H1 (cell line): ENCODE data around the gene YARS2. TPM values are rescaled to one million over a fixed set of nuclear protein-coding genes. Genes with fewer than 3 reads are reported as not detected.
"Not testable (repeated sequence)": the region's sequence is repeated elsewhere in the genome, so short reads cannot be mapped to it uniquely, and the experiment has no call there.

ENCODE experiments used
- CTCF ChIA-PET: fragments of 300-600 bp; sonication (Branson Sonifier 250); formaldehyde crosslinking; loops from one replicate; lab custom pipeline; 2021; ENCODE audit not compliant: partially characterized antibody; lab: Charles Lee
- POLR2A ChIA-PET: fragments of 300-600 bp; sonication (Branson Sonifier 250); formaldehyde crosslinking; loops from one replicate; lab custom pipeline; 2021; ENCODE audit warnings: inconsistent platforms; ENCODE audit not compliant: partially characterized antibody; lab: Charles Lee
- DNase-seq, 2 experiments: peaks; one replicate each; pipeline versions ENCODE4 v3.0.0 to v3.0.0-alpha.2; 2010 to 2022; ENCODE audit warnings: low spot score in 2 of 2, low read depth in 1 of 2, mixed read lengths in 1 of 2
- FAIRE-seq: peaks from 2 replicates; lab custom pipeline; 2011; peaks lifted over from hg19 to GRCh38; lab: Jason Lieb, UNC
- H2AFZ ChIP-seq: 2 replicates; pipeline ENCODE4 v1.8.1; 2012; ENCODE audit warnings: low read length, inconsistent platforms
- H2AK5ac ChIP-seq: 2 replicates; pipeline ENCODE4 v1.6.1; 2013; ENCODE audit warnings: low read depth, low read length
- H2BK120ac ChIP-seq: replicated peaks from 2 replicates; pipeline ENCODE3; 2013; ENCODE audit warnings: low read depth, low read length, inconsistent platforms
- H2BK12ac ChIP-seq: 2 replicates; pipeline ENCODE4 v1.6.1; 2013; ENCODE audit warnings: low read depth, low read length
- H2BK15ac ChIP-seq: 2 replicates; pipeline ENCODE4 v1.6.1; 2013; ENCODE audit warnings: low read length
- H2BK20ac ChIP-seq: 2 replicates; pipeline ENCODE4 v1.6.1; 2013; ENCODE audit warnings: low read length
- H2BK5ac ChIP-seq: 2 replicates; pipeline ENCODE4 v1.6.1; 2013; ENCODE audit warnings: low read depth, low read length
- H3K14ac ChIP-seq: 2 replicates; pipeline ENCODE4 v1.6.1; 2013; ENCODE audit warnings: inconsistent platforms; ENCODE audit not compliant: insufficient read length
- H3K18ac ChIP-seq: 2 replicates; pipeline ENCODE4 v1.6.1; 2013; ENCODE audit warnings: low read length; ENCODE audit errors: extremely low read depth
- H3K23ac ChIP-seq: 2 replicates; pipeline ENCODE4 v1.6.1; 2013; ENCODE audit warnings: inconsistent platforms; ENCODE audit not compliant: insufficient read length
- H3K23me2 ChIP-seq: 2 replicates; pipeline ENCODE4 v1.6.1; 2013; ENCODE audit warnings: low read depth, low read length
- H3K27ac ChIP-seq: 2 replicates; pipeline ENCODE4 v1.6.1; 2011; ENCODE audit warnings: low read depth, low read length, inconsistent platforms
- H3K27me3 ChIP-seq, 4 experiments: replicated peaks in 1 of 4; 1 replicate in 1 of 4; 2 replicates in 3 of 4; pipeline versions ENCODE4 v1.6.1 to v1.8.1; 2011 to 2013; ENCODE audit warnings: low read length in 3 of 4, mild to moderate bottlenecking in 3 of 4, inconsistent platforms in 2 of 4, mixed read lengths in 2 of 4, moderate library complexity in 1 of 4; ENCODE audit not compliant: control insufficient read depth in 3 of 4, insufficient read depth in 3 of 4; ENCODE audit errors: extremely low read depth in 1 of 4
- H3K36me3 ChIP-seq, 4 experiments: 2 replicates each; pipeline versions ENCODE4 v1.6.1 to v1.8.1; 2011 to 2013; ENCODE audit warnings: mild to moderate bottlenecking in 4 of 4, low read length in 3 of 4, moderate library complexity in 2 of 4, control low read depth in 1 of 4, inconsistent platforms in 1 of 4; ENCODE audit not compliant: insufficient read depth in 4 of 4, control insufficient read depth in 2 of 4
- H3K4ac ChIP-seq: replicated peaks from 2 replicates; pipeline ENCODE3; 2013; ENCODE audit warnings: low read length, low read depth, mixed read lengths, inconsistent platforms; ENCODE audit not compliant: insufficient read length
- H3K4me1 ChIP-seq, 4 experiments: replicated peaks in 1 of 4; 1 replicate in 1 of 4; 2 replicates in 3 of 4; pipeline versions ENCODE4 v1.6.1 to v1.8.1; 2011 to 2013; ENCODE audit warnings: low read length in 3 of 4, inconsistent platforms in 2 of 4, mixed read lengths in 1 of 4; ENCODE audit not compliant: insufficient read depth in 4 of 4, control insufficient read depth in 3 of 4
- H3K4me2 ChIP-seq, 2 experiments: 2 replicates each; pipeline versions ENCODE4 v1.6.1 to v1.8.1; 2011 to 2013; ENCODE audit warnings: low read depth in 2 of 2, low read length in 2 of 2, control low read depth in 1 of 2, inconsistent platforms in 1 of 2, mild to moderate bottlenecking in 1 of 2; ENCODE audit not compliant: insufficient read depth in 1 of 2
- H3K4me3 ChIP-seq, 4 experiments: fragments of 200-600, 300-600 bp in 1 of 4; sonication (generic), shearing (Covaris generic), sonication (Bioruptor Twin) in 1 of 4; 2 replicates each; pipeline versions ENCODE4 v1.5.1 to v1.8.1; 2011 to 2016; ENCODE audit warnings: low read length in 4 of 4, low read depth in 3 of 4, control low read depth in 2 of 4, inconsistent platforms in 2 of 4, mild to moderate bottlenecking in 2 of 4, mixed read lengths in 1 of 4, moderate library complexity in 1 of 4; ENCODE audit not compliant: insufficient read depth in 2 of 4; ENCODE audit errors: extremely low read depth in 1 of 4
- H3K56ac ChIP-seq: replicated peaks from 2 replicates; pipeline ENCODE3; 2013; ENCODE audit warnings: low read depth, mild to moderate bottlenecking, mixed read lengths, low read length, inconsistent platforms; ENCODE audit not compliant: insufficient read length
- H3K79me1 ChIP-seq: 2 replicates; pipeline ENCODE4 v1.6.1; 2013; ENCODE audit warnings: low read depth, low read length, control low read depth
- H3K79me2 ChIP-seq, 2 experiments: 2 replicates each; pipeline versions ENCODE4 v1.6.1 to v1.8.1; 2012 to 2013; ENCODE audit warnings: low read length in 2 of 2, mild to moderate bottlenecking in 2 of 2, inconsistent platforms in 1 of 2; ENCODE audit not compliant: insufficient read depth in 2 of 2, control insufficient read depth in 1 of 2
- H3K9ac ChIP-seq, 4 experiments: replicated peaks in 1 of 4; 1 replicate in 1 of 4; 2 replicates in 3 of 4; pipeline versions ENCODE4 v1.6.1 to v1.8.1; 2011 to 2013; ENCODE audit warnings: low read depth in 3 of 4, low read length in 3 of 4, control low read depth in 2 of 4, mild to moderate bottlenecking in 2 of 4, moderate library complexity in 2 of 4, inconsistent platforms in 1 of 4; ENCODE audit errors: extremely low read depth in 1 of 4
- H3K9me3 ChIP-seq, 2 experiments: 2 replicates each; pipeline versions ENCODE4 v1.6.1 to v1.8.1; 2012 to 2013; ENCODE audit warnings: mild to moderate bottlenecking in 2 of 2, moderate library complexity in 2 of 2, control low read depth in 1 of 2, inconsistent platforms in 1 of 2, low read depth in 1 of 2, low read length in 1 of 2, mixed read lengths in 1 of 2; ENCODE audit not compliant: insufficient read depth in 2 of 2
- H4K20me1 ChIP-seq, 2 experiments: replicated peaks in 1 of 2; 2 replicates each; pipeline versions ENCODE3 to v1.8.1; 2011 to 2013; ENCODE audit warnings: inconsistent platforms in 2 of 2, low read length in 2 of 2, mild to moderate bottlenecking in 1 of 2; ENCODE audit not compliant: insufficient read depth in 2 of 2, control insufficient read depth in 1 of 2
- H4K5ac ChIP-seq: 2 replicates; pipeline ENCODE4 v1.6.1; 2013; ENCODE audit warnings: low read length, low read depth, mixed read lengths, inconsistent platforms; ENCODE audit not compliant: insufficient read length
- H4K8ac ChIP-seq: 2 replicates; pipeline ENCODE4 v1.8.0; 2013; ENCODE audit warnings: mild to moderate bottlenecking, moderate library complexity, low read length, inconsistent platforms; ENCODE audit not compliant: insufficient read depth; ENCODE audit errors: extremely low read depth
- H4K91ac ChIP-seq: replicated peaks from 2 replicates; pipeline ENCODE3; 2013; ENCODE audit warnings: low read length, mixed read lengths, inconsistent platforms; ENCODE audit not compliant: insufficient read length
- WGBS, 2 experiments: shearing (Covaris generic) in 1 of 2; methylation state at CpG; one replicate each; pipeline versions ENCODE4 v1.1.6 to v1.1.7; 2013 to 2015; ENCODE audit warnings: low lambda C conversion rate in 2 of 2, mixed read lengths in 2 of 2, inconsistent platforms in 1 of 2, low coverage in 1 of 2, missing lambda C conversion rate in 1 of 2; ENCODE audit not compliant: insufficient replicate concordance in 2 of 2, insufficient coverage in 1 of 2, insufficient read length in 1 of 2; ENCODE audit errors: extremely low coverage in 1 of 2, missing lambda C conversion rate in 1 of 2; 5-methylcytosine and 5-hydroxymethylcytosine counted together
- polyA plus RNA-seq, 7 experiments: library from polyadenylated mRNA; depleted of rRNA in 3 of 7; stranded (reverse) in 5 of 7; unstranded in 2 of 7; fragments of >200 nt in 5 of 7; fragments of 200-250 nt in 2 of 7; gene quantifications; 1 replicate in 5 of 7; 2 replicates in 1 of 7; 4 replicates in 1 of 7; pipeline versions ENCODE4 v1.2.1 to v1.2.3, GENCODE V29; 2011 to 2013; ENCODE audit warnings: missing spikeins in 2 of 7, mixed read lengths in 2 of 7
- total RNA-seq: library from RNA; stranded (reverse); fragmentation: NEBNext Ultra II Directional; extraction: Animal tissue kit (Norgen Biotek cat#: 25700); gene quantifications from 2 replicates; pipeline ENCODE4 v1.2.1, GENCODE V29; 2021

YARS2 gene
- total and polyA plus RNA-seq, 2 of the 8 experiments (the other 6 are each of a cell fraction or from before 2014, with no cell fraction given) = 29.9 to 41.4 TPM

DNA sequence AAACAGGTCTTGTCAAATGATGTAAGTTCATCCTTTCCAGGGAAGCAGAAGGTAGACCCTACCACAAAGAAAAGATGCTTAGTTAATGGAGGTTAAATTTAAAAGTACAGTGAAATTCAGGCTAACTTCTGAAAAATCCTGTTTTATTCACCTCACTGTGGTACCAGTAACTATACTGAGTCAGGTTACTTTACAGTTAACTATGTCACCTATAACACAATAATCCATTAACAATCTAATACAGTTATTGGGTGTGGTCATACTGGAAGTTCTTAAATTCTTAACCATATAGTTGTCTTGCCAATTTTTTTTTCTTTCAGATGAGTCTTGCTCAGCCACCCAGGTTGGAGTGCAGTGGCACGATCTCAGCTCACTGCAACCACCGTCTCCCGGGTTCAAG, 30.4 kb downstream of the YARS2 start:
- H3K79me1 ChIP-seq, H2BK20ac ChIP-seq, H2BK5ac ChIP-seq, H3K18ac ChIP-seq, H3K56ac ChIP-seq, H2BK15ac ChIP-seq, H3K23ac ChIP-seq, H4K20me1 ChIP-seq, H3K4me3 ChIP-seq, H4K8ac ChIP-seq, H3K27me3 ChIP-seq, H4K5ac ChIP-seq, H3K4me1 ChIP-seq, H3K9me3 ChIP-seq, H4K91ac ChIP-seq, H3K27ac ChIP-seq, DNase-seq, H2BK120ac ChIP-seq, H2BK12ac ChIP-seq, H3K9ac ChIP-seq, H3K79me2 ChIP-seq, H3K14ac ChIP-seq, H2AFZ ChIP-seq, FAIRE-seq, H2AK5ac ChIP-seq, H3K4ac ChIP-seq, H3K23me2 ChIP-seq, H3K4me2 ChIP-seq: not testable (repeated sequence)
- ChIA-PET POLR2A (interaction anchor here (0.7 kb wide), 1 partner anchor 10 kb away, joined by 3 read pairs; no protein-coding TSS in a partner anchor), CTCF (interaction anchor here (1.3 kb wide), 1 partner anchor 30 kb away, joined by 3 read pairs; the partner anchor contains the start of gene YARS2)
- WGBS, 2 experiments = 82% methylated on average over 3 of the region's 3 CpGs; no CpG with 5 or more reads in 1 of the 2 experiments
- peaks cover 0 to 23% (median 9%) of the 10 kb centered on the region in 4 experiments; a peak in 5 of 8 replicates for H3K36me3 ChIP-seq
